Subcutaneous abdominal adipose tissue (tissue), 5 donors: ENCODE results near the gene CYB5D1.

Source experiments
- H3K27ac ChIP-seq: one replicate; pipeline ENCODE4 v1.7.0; 2013; ENCODE audit warnings: low read depth, mild to moderate bottlenecking, inconsistent platforms, low read length, moderate library complexity
- H3K27me3 ChIP-seq, 5 donors: one replicate each; pipeline ENCODE4 v1.7.0; 2013; ENCODE audit warnings: low read length in 5 of 5, inconsistent platforms in 1 of 5; ENCODE audit not compliant: control insufficient read depth in 5 of 5, insufficient read depth in 4 of 5
- H3K36me3 ChIP-seq, 5 donors: one replicate each; pipeline ENCODE4 v1.7.0; 2013; ENCODE audit warnings: low read length in 5 of 5; ENCODE audit not compliant: control insufficient read depth in 5 of 5, insufficient read depth in 5 of 5
- H3K4me1 ChIP-seq, 5 donors: one replicate each; pipeline ENCODE4 v1.7.0; 2013; ENCODE audit warnings: low read length in 5 of 5, mild to moderate bottlenecking in 3 of 5, moderate library complexity in 1 of 5; ENCODE audit not compliant: control insufficient read depth in 5 of 5, insufficient read depth in 5 of 5
- H3K4me3 ChIP-seq, 5 donors: one replicate each; pipeline ENCODE4 v1.7.0; 2013; ENCODE audit warnings: low read length in 5 of 5, low read depth in 1 of 5
- H3K9ac ChIP-seq, 5 donors: one replicate each; pipeline ENCODE4 v1.7.0; 2013; ENCODE audit warnings: low read length in 5 of 5, mild to moderate bottlenecking in 4 of 5, moderate library complexity in 3 of 5
- H3K9me3 ChIP-seq, 5 donors: one replicate each; pipeline ENCODE4 v1.7.0; 2013; ENCODE audit warnings: low read length in 5 of 5; ENCODE audit not compliant: control insufficient read depth in 5 of 5
- donor health status: healthy.
- donor health status: healthy.
- donor health status: healthy.
- donor health status: healthy.
- donor health status: healthy.

Gene CYB5D1

DNA sequence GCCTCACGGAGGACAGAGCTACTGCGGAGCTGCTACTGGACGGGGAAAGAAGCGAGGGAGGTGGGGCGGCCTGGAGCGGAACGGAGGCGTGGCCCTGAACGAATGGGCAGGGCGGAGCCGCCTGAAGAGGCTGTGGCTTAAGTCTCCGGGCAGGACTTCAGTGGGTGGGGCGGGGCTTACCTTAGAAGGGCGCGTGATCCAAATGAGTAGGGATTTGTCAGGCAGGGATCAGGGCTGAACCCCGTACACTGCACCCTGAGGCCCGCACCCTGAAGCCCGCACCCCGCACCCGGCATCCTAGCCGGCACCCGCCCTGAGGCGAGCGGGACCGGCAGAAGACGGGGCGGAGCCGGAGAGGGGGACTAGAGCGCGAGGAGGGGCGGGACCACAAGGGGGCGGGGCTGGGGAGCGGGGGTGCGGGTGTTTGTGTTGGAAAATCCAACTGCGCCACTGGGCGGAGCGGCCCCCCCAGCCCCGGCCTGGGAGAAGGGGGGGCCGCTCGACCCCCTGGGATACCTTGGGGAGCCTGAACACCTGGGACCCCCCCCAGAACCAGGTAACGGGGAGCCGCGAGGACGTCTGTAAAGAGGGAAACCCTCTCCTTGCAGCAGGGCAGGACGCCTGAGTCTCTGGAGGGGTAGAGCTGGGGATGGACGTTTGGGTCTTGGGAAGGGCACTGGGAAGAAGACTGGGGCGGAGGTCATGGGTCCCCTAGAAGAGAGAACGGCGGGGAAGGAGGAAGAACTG is 23.8 kb upstream of the CYB5D1 start, which contains the start of gene KDM6B:
TSS of gene KDM6B (plus strand) at position 423 of the 747 bp plus-strand sequence. CDS start 11,338 bp downstream, outside the sequence.
- peak within 1 kb of the TSS; percentile 75 to 94 (median 88) for H3K4me3 ChIP-seq
- H3K27ac ChIP-seq = peak within 1 kb of the TSS; percentile 100
- H3K9ac ChIP-seq = peak within 1 kb of the TSS; percentile 84 to 97 (median 91)
- H3K4me1 ChIP-seq = peaks cover 11 to 45% (median 33%) of the 10 kb centered on the region in 5 donors
- H3K36me3 ChIP-seq = no peaks in the 10 kb centered on the region
- H3K9me3 ChIP-seq = no peaks in the 10 kb centered on the region
- H3K27me3 ChIP-seq = peaks cover 0 to 5% (median 2%) of the 10 kb centered on the region in 5 donors

DNA sequence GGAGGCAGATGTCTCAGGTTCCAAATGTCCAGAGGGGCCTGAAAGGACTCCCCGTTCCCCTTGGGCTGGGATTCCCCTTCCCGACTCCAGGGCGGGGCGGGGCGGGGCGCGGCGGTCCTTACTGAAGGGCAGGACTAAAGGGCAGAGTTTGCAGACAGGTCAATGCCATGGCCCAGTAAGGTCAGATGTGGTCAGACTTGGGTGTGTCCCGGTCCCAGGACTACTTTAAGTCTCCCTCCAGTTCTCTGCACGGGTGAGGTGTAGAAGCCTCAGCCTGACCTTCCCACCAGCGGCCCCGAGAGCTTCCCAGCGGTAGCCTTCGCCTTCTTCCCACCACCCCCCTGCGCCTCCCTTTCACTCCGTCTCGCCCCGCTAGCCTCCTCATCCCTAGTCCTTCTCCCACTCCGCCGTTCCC is 23.3 kb upstream of the CYB5D1 start:
- peak overlapping the region; percentile 75 to 94 (median 88) for H3K4me3 ChIP-seq
- H3K27me3 ChIP-seq = peaks cover 0 to 5% (median 2%) of the 10 kb centered on the region in 5 donors
- H3K4me1 ChIP-seq = peaks cover 11 to 51% (median 39%) of the 10 kb centered on the region in 5 donors
- H3K9ac ChIP-seq = peak overlapping the region; percentile 78 to 97 (median 90)
- peak overlapping the region; percentile 100 for H3K27ac ChIP-seq
- H3K36me3 ChIP-seq = peaks cover 0 to 2% (median 0%) of the 10 kb centered on the region in 5 donors
- H3K9me3 ChIP-seq = no peaks in the 10 kb centered on the region

DNA sequence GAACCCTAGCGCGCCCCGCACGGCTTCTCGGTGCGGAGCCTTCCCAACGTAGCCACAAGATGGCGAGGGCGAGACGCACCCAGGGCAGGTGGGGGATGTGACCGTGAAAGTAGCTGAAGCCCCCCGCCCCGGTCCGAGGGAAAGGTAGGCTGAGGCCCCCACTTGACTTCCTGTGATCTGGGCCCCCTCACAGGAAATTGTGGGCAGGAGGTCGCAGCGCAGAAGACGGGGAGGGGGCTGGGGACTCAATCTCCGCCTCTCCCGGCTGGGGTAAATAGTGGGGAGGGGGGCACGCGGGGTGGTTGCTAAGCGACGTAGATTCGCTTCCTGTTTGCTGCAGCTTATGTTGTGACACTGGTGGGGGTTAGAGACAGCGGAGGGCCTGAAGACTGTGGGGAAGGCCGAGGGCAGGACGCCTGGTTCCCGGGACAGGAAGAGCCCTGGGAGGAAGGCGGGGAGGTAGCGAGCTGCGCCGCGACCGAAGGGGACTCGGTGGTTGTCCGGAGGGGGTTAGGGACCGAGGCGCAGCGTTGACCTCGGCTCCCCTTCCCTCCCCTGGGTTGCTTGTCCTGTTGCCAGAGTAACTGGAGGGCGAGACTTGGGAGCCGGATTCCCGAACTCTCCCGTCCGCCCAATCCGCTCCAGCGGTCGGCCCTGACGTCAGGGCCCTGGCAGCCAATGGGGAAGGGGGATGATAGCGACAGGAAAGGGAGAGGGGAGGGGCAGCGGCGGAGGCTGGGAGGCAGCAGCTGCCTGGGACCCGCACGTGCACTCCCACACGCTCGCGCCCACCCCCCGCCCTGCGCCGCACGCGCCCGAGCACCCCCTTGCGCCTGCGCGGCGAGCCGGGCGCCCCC is 22.6 kb upstream of the CYB5D1 start:
- Histone ChIP-seq H3K4me1 (peaks cover 11 to 54% (median 44%) of the 10 kb centered on the region in 5 donors), H3K4me3 (peak overlapping the region; percentile 75 to 94 (median 88)), H3K27ac (peak overlapping the region; percentile 100), H3K9ac (peak overlapping the region in 4 of 5 donors; percentile 91 to 97 (median 95)), H3K36me3 (peaks cover 0 to 8% (median 0%) of the 10 kb centered on the region in 5 donors), H3K9me3 (no peaks in the 10 kb centered on the region), H3K27me3 (peaks cover 0 to 5% (median 2%) of the 10 kb centered on the region in 5 donors)

DNA sequence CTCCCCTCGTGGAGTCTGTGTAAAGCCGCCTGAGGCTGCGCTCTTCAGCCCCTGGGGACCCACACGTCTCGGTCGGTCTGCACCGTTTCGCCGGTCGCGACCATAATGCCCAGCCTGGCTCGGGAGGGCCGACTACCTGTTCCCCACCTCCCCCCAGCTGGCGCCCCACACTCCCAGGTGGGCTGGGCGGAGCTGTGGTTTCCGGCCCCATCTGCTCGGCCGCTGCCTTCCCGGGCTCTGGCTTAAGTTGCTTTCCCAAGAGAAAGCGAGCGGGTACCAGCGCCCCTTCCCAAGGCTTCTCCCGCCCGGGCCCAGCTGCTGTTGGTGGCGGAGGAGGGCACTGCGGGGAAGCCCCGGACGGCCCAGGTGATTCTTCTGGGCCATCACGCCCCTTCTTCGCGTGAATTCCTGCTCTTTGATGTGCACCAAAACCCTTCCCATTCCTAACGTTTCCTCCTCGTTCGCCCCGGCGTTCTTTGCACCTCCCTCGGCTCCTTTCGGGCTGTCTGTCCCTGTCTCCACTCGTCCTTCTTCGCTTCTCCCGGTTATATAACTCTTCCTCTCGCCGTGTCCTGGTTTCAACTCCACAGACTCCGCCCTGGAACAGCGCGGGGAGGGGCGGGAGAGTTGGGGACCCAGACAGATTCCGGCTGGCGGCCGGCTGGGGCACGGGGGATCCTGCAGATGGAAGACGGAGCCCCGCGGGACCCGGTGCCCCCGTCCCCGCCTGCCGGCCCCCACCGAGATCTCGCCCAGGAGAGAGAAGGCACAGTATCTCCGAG is 21.8 kb upstream of the CYB5D1 start:
- peaks cover 13 to 61% (median 48%) of the 10 kb centered on the region in 5 donors for H3K4me1 ChIP-seq
- H3K27me3 ChIP-seq = peaks cover 0 to under 1% (median 0%) of the 10 kb centered on the region in 5 donors
- H3K36me3 ChIP-seq = peaks cover 0 to 9% (median 0%) of the 10 kb centered on the region in 5 donors
- H3K27ac ChIP-seq = peak overlapping the region; percentile 100
- no peaks in the 10 kb centered on the region for H3K9me3 ChIP-seq
- H3K9ac ChIP-seq = peak overlapping the region; percentile 56 to 97 (median 91)
- peak overlapping the region; percentile 75 to 89 (median 88) for H3K4me3 ChIP-seq

DNA sequence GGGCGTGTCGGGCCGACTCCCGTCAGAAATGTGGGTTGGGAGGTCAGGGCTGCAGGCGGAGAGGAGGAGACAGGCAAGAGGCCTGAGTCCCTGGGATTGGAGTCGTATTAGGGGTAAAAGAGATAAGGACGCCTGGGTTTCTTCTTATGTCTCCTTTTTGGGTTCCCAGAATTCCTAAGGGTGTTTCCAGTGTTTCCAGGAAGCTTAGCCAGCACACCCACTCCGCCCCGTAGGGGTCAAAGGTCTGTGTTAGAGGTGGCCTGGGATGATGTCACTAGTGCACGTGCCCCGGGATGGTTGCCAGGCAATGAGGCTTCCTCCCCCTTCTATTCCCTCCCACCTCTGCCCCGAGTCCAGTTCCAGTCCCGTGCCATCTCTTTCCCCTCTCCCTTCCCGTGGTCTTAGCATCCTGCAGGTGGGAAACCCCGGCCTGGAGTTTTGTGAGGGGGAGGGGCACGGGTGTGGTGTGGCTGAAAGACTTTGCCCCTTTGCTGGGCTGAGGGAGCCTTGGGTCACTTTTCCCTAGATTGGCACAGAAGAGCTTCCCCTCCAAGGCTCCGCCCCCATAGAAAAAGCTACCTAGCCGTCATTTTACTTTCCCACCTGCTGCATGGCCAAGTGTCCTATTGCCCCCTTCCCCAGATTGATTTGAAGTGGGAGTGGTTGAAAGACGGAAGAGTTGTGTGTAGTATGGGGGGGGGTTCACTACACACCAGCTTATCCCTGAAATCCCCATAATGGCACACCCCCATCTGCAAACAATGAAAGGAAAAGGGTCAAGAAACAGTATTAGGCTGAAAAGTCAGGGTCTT is 21.0 kb upstream of the CYB5D1 start:
- peak overlapping the region; percentile 79 to 97 (median 91) for H3K9ac ChIP-seq

DNA sequence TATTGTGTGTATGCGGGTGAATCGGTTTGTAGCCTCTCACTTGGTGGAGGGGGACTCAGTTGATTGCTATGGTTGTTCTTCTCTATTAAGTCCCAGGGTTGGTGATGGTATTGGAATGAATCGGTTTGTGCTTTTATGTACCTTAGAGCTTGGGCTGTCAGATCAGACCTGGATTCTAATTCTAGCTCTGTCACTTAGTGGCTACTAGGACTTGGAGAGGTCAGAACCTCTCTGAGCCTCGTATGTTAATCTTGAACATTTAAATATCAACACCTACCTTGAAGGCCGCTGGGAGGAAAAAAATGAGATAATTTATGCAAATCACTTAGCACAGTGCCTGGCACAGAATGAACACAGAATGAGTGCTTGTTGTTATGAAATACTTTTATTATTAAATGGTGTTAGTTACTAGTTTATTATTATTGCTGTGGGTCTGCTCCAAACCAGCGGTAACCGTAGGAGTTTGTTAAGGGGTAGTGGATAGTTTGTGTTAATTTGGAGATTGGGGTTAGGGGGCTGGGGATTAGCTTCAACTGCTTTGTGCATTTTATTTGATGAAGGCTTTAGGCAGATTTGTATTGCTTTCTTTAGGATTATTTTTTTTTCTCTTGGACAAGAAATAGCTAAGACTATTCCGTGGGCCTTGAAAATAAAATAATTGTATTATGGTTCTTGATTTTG is 20.3 kb upstream of the CYB5D1 start:
- Histone ChIP-seq H3K27ac (peak overlapping the region; percentile 100), H3K27me3 (no peaks in the 10 kb centered on the region), H3K4me1 (peaks cover 17 to 70% (median 54%) of the 10 kb centered on the region in 5 donors), H3K9me3 (no peaks in the 10 kb centered on the region), H3K4me3 (peak overlapping the region; percentile 69 to 89 (median 87)), H3K9ac (peak overlapping the region; percentile 38 to 97 (median 87)), H3K36me3 (peaks cover 0 to 9% (median 0%) of the 10 kb centered on the region in 5 donors)

More for the DNA sequence above, 21.0 kb upstream of the CYB5D1 start:
- peaks cover 0 to 9% (median 0%) of the 10 kb centered on the region in 5 donors for H3K36me3 ChIP-seq
- H3K4me1 ChIP-seq = peaks cover 17 to 67% (median 54%) of the 10 kb centered on the region in 5 donors
- peak overlapping the region; percentile 100 for H3K27ac ChIP-seq
- H3K4me3 ChIP-seq = peak overlapping the region; percentile 69 to 89 (median 87)
- no peaks in the 10 kb centered on the region for H3K27me3 ChIP-seq
- no peaks in the 10 kb centered on the region for H3K9me3 ChIP-seq

DNA sequence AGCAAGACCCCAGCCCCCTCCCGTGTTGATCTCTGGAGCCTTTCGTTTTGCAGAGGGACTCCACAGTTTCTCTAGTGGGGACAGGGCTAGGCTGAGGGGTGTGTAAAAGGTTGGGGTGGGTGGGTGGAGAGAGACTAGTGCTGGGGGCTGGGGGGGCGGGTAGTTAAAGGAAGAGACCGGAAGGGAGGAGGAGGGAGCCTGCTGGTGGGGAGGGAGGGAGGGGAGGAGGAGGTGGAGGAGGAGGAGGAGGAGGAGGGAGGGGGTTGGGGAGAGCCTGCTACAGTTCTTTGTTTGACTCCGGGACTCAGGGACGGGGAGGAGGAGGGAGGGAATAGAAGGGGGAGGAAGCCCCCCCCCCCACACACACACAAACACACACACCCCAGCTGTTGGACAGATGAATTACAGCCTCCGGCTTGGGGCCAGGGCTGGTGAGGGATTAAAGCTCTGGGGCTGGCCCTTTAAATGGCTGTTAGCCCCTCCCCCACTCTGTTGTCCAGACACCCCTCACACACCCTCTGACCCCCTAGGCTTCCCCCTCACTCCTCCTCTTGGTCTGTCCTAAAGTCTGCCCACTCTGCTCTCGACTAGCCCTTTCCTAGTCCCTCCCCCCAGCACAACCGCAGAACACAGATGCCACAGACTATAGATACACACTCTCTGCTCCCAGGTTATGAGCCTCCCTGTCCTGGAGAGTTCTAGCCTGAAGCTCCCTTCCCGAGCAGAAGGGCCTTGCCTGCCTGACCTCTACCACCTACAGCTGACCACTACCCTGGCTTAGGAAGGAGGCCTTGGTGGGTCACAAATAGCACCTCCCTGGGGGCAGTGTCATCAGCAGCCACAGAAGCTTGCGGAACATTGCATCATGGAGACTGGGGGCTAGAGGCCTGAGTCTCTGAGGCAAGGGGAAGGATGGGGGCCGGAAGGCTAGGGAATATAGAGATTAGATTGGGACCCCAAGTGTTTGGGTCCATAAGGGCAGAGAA is 19.4 kb upstream of the CYB5D1 start:
- peaks cover 19 to 69% (median 49%) of the 10 kb centered on the region in 5 donors for H3K4me1 ChIP-seq
- peak overlapping the region in 4 of 5 donors; percentile 69 to 89 (median 82) for H3K4me3 ChIP-seq

More for the DNA sequence above, 19.4 kb upstream of the CYB5D1 start:
- H3K27me3 ChIP-seq = peaks cover 0 to 6% (median 0%) of the 10 kb centered on the region in 5 donors
- H3K27ac ChIP-seq = peak overlapping the region; percentile 100
- peak overlapping the region in 4 of 5 donors; percentile 2 to 97 (median 37) for H3K9ac ChIP-seq
- peaks cover 0 to 11% (median 0%) of the 10 kb centered on the region in 5 donors for H3K36me3 ChIP-seq
- H3K9me3 ChIP-seq = no peaks in the 10 kb centered on the region
